Muscle of leg (tissue), 9 donors: Measurements from ENCODE around the gene ABCC3. TPM values are rescaled to one million over a fixed set of nuclear protein-coding genes. Genes with fewer than 3 reads are reported as not detected.

Experiments used
- polyA plus RNA-seq, 8 donors: library from polyadenylated mRNA; unstranded; fragments of 120-200 nt; gene quantifications; one replicate each; pipeline versions ENCODE4 v1.2.1 to v1.2.3, GENCODE V29; 2013; ENCODE audit warnings: inconsistent platforms in 1 of 8, low replicate concordance in 1 of 8; ENCODE audit not compliant: insufficient read length in 8 of 8, insufficient read depth in 1 of 8
- total RNA-seq: library from RNA; stranded (reverse); fragments of 120-200 nt; gene quantifications from one replicate; pipeline ENCODE4 v1.2.4, GENCODE V29; 2013

The ABCC3 gene
- total and polyA plus RNA-seq, 9 donors = 0.24 to 8.0 (median 0.39) TPM

Other genes starting within 250 kb of the ABCC3 start
- gene LRRC59, start 237.4 kb upstream of the ABCC3 start, total RNA-seq = 41.7 TPM
- gene LRRC59, start 237.4 kb upstream of the ABCC3 start, polyA plus RNA-seq = 10 to 100 TPM; 48.4 to 84.2 (median 60.3) TPM
- 62.4 TPM for gene ACSF2, start 208.7 kb upstream of the ABCC3 start, total RNA-seq
- 10 to 100 TPM; 60.4 to 81.6 (median 66.8) TPM for gene ACSF2, start 208.7 kb upstream of the ABCC3 start, polyA plus RNA-seq
- 2.4 TPM for gene CHAD, start 166.0 kb upstream of the ABCC3 start, total RNA-seq
- 10 to 100 TPM in 1 of 8 donors, 1 to 10 TPM in 7; 4.4 to 13.5 (median 5.3) TPM for gene CHAD, start 166.0 kb upstream of the ABCC3 start, polyA plus RNA-seq
- 23.9 TPM for gene RSAD1, start 156.0 kb upstream of the ABCC3 start, total RNA-seq
- 10 to 100 TPM; 29.6 to 42.0 (median 36.0) TPM for gene RSAD1, start 156.0 kb upstream of the ABCC3 start, polyA plus RNA-seq
- 0.66 TPM for gene MYCBPAP, start 126.4 kb upstream of the ABCC3 start, total RNA-seq
- 1 to 10 TPM in 3 of 8 donors, under 1 TPM in 5; 0.67 to 2.3 (median 0.88) TPM for gene MYCBPAP, start 126.4 kb upstream of the ABCC3 start, polyA plus RNA-seq
- 0.18 TPM for gene EPN3, start 102.1 kb upstream of the ABCC3 start, total RNA-seq
- 1 to 10 TPM in 5 of 8 donors, under 1 TPM in 3; 0.67 to 3.0 (median 1.1) TPM for gene EPN3, start 102.1 kb upstream of the ABCC3 start, polyA plus RNA-seq
- gene SPATA20, start 87.7 kb upstream of the ABCC3 start, total RNA-seq = 27.1 TPM
- 10 to 100 TPM; 24.4 to 37.6 (median 33.3) TPM for gene SPATA20, start 87.7 kb upstream of the ABCC3 start, polyA plus RNA-seq
- 5.9 TPM for gene CACNA1G, start 74.2 kb upstream of the ABCC3 start, total RNA-seq
- 10 to 100 TPM in 2 of 8 donors, 1 to 10 TPM in 6; 4.6 to 16.3 (median 8.3) TPM for gene CACNA1G, start 74.2 kb upstream of the ABCC3 start, polyA plus RNA-seq
- 31.8 TPM for gene ANKRD40, start 73.0 kb downstream of the ABCC3 start, total RNA-seq
- gene ANKRD40, start 73.0 kb downstream of the ABCC3 start, polyA plus RNA-seq = 10 to 100 TPM; 33.2 to 43.2 (median 37.3) TPM
- 76.3 TPM for gene LUC7L3, start 84.7 kb downstream of the ABCC3 start, total RNA-seq
- 100 to 1,000 TPM; 247 to 302 (median 260) TPM for gene LUC7L3, start 84.7 kb downstream of the ABCC3 start, polyA plus RNA-seq
- gene ANKRD40CL, start 132.6 kb downstream of the ABCC3 start, total RNA-seq = not detected
- gene ANKRD40CL, start 132.6 kb downstream of the ABCC3 start, polyA plus RNA-seq = under 1 TPM in 5 of 8 donors, not detected in 3; 0.21 to 0.56 (median 0.23) TPM
- 2.0 TPM for gene WFIKKN2, start 200.7 kb downstream of the ABCC3 start, total RNA-seq
- gene WFIKKN2, start 200.7 kb downstream of the ABCC3 start, polyA plus RNA-seq = 1 to 10 TPM in 5 of 8 donors, under 1 TPM in 3; 0.35 to 3.3 (median 1.2) TPM
- 19.8 TPM for gene TOB1, start 231.5 kb downstream of the ABCC3 start, total RNA-seq
- gene TOB1, start 231.5 kb downstream of the ABCC3 start, polyA plus RNA-seq = 10 to 100 TPM; 42.7 to 73.2 (median 56.2) TPM